Kidney epithelial cell (primary cell): Measurements from ENCODE around the gene SORCS2. TPM values are rescaled to one million over a fixed set of nuclear protein-coding genes. Genes with fewer than 3 reads are reported as not detected.

ENCODE experiments used
- DNase-seq: peaks from one replicate; pipeline ENCODE4 v3.0.0-alpha.2; 2010; ENCODE audit warnings: low read depth
- H3K27me3 ChIP-seq: 2 replicates; pipeline ENCODE4 v1.6.0; 2011; ENCODE audit warnings: low read length; ENCODE audit not compliant: control insufficient read depth, insufficient read depth
- H3K36me3 ChIP-seq: 2 replicates; pipeline ENCODE4 v1.5.1; 2011; ENCODE audit warnings: low read length; ENCODE audit not compliant: control insufficient read depth, insufficient read depth
- H3K4me3 ChIP-seq: 2 replicates; pipeline ENCODE4 v1.5.1; 2011; ENCODE audit warnings: low read depth, mild to moderate bottlenecking, control low read depth, low read length
- total RNA-seq: library from RNA; depleted of rRNA; stranded (reverse); fragments of >200 nt; gene quantifications from 2 replicates; pipeline ENCODE4 v1.2.3, GENCODE V29; 2015
- TF ChIP-seq, protein P1 (sequence below): IDR thresholded peaks from 2 replicates; pipeline ENCODE4 v1.5.1; 2011; ENCODE audit warnings: mild to moderate bottlenecking, moderate library complexity, low read length, control low read depth, inconsistent platforms; ENCODE audit not compliant: insufficient read depth, poor library complexity, severe bottlenecking

Gene SORCS2
- total RNA-seq, 1 donor from 2014 or later = 1.4 TPM

DNA sequence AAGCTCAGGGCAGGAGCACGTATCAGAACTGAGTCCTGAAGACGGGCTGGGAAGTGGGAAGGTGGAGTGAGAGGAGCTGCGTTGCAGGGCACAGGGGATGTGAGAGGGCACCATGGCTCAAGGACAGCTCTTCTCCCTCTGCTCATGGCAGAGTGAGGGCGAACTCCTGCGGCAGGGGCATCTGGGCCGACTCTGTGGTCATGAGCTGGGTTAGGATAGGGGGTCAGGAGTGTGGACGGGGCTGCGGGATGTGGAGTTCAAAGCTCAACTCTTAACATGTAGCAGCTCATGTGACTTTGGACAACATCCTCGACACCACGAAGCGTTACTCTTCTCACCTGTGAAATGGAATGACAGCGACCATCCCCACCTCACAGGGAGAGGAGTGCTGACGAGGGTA lies 19.4 kb upstream of the SORCS2 start:
- no peak overlapping the region for H3K4me3 ChIP-seq
- peaks cover 3% of the 10 kb centered on the region for H3K27me3 ChIP-seq
- H3K36me3 ChIP-seq = no peaks in the 10 kb centered on the region
- no peak for DNase-seq
- TF ChIP-seq, protein P1, sequence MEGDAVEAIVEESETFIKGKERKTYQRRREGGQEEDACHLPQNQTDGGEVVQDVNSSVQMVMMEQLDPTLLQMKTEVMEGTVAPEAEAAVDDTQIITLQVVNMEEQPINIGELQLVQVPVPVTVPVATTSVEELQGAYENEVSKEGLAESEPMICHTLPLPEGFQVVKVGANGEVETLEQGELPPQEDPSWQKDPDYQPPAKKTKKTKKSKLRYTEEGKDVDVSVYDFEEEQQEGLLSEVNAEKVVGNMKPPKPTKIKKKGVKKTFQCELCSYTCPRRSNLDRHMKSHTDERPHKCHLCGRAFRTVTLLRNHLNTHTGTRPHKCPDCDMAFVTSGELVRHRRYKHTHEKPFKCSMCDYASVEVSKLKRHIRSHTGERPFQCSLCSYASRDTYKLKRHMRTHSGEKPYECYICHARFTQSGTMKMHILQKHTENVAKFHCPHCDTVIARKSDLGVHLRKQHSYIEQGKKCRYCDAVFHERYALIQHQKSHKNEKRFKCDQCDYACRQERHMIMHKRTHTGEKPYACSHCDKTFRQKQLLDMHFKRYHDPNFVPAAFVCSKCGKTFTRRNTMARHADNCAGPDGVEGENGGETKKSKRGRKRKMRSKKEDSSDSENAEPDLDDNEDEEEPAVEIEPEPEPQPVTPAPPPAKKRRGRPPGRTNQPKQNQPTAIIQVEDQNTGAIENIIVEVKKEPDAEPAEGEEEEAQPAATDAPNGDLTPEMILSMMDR = no peak

DNA sequence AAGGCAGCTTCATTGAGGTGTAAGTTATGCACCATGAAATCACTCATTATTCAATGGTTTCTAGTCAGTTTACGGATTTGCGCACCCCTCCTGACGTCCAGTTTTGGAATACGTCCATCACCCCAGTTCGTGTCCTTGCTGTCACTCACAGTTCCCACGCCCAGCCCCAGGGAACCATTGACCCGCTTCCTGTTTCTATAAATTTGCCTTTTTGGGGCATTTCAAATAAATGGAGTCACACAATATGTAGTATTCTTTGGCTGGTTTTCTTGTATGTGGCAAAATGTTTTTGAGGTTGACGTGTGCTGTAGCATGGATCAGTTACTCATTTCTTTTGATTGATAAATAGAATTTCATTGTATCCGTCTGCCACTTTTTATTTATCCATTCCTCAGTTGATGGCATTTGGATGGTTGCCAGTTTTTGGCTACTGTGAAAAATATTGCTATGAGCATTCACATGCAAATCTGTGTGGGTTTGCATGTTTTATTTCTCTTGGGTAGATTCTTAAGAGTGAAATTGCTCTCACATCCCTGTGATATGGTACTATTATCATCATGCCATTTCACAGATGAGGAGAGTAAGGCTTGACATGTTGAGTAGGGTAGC lies 18.4 kb upstream of the SORCS2 start:
- no peaks in the 10 kb centered on the region for H3K36me3 ChIP-seq
- H3K4me3 ChIP-seq = no peak overlapping the region
- TF ChIP-seq, protein P1 = no peak
- H3K27me3 ChIP-seq = peaks cover 3% of the 10 kb centered on the region
- DNase-seq = no peak

DNA sequence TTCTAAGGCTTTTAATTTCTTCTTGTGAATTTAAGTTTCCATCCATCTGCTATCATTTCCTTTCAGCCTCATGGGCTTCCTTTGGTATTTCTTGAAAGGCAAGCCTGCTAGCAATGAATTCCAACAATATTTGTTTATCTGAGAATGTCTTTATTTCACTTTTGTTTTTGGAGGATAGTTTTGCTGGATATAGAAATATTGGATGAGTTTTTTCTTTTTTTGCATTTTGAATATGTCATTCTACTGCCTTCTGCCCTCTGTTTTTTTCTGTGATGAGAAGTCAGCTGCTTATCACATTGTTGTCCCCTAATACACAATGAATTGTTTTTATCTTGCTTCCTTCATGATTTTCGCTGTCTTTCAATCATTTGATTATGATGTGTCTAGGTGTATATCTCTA lies 13.2 kb upstream of the SORCS2 start:
- Histone ChIP-seq H3K36me3 (no peaks in the 10 kb centered on the region), H3K27me3 (no peaks in the 10 kb centered on the region), H3K4me3 (no peak overlapping the region)
- no peak for DNase-seq
- TF ChIP-seq, protein P1 = no peak

DNA sequence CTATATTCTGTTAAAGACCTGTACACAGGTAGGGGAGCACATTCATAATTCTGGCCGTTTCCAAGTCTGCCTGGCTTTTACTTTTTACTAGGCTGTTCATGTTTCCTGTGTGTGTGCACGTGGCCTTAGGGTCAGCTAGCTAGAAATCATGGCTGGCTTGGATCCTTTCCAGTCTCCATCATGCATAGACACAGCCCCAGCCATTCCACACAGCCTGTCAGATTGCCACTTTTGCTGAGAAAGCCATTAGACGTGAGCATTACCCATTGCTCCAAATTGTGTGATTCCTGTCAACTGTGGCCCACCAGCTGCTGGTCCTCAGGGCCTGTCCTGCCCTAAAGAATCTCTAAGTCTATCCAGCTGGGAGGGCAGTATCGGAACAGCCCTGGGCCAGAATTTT lies 11.4 kb upstream of the SORCS2 start:
- TF ChIP-seq, protein P1 = no peak
- H3K27me3 ChIP-seq = no peaks in the 10 kb centered on the region
- no peaks in the 10 kb centered on the region for H3K36me3 ChIP-seq
- no peak overlapping the region for H3K4me3 ChIP-seq
- no peak for DNase-seq

DNA sequence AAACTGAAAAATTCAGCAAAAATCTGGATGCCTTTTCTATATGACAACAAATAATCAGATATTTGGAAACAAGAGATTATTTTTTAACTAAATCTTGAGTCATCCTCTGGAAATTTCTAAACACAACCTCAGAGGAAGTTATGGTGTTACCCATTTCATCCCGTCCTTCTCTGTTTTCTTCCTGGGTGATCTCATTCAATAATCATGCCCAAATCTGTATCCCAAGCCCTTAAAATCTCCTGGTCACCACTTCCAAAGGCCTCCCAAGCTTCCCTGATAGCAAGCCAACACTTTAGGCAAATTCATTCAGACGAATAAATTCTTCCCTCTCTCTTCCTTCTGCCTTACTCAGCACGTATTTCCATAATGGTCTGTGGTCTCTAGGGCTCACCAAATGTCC lies 9.7 kb upstream of the SORCS2 start:
- no peak for DNase-seq
- Histone ChIP-seq H3K27me3 (peaks cover 7% of the 10 kb centered on the region), H3K4me3 (no peak overlapping the region), H3K36me3 (no peaks in the 10 kb centered on the region)
- TF ChIP-seq, protein P1 = no peak

DNA sequence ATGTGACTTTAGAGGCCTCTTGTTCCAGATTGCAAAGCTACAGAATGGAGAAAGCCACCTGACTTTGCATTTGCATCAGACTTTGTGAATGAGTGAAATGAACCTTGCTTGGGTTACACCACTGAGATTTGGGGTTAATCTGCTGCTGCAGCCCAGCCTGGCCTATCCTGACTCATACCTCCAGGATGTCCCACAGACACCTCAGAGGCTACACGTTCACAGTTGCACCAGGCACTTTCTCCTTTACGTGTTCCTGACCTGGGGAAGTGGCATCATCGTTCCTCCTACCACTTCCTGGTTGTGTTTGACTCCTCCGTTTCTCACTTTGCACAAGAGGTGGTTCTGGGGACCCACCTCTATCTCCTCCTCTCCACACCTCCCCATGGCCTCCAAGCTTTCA lies 9.2 kb upstream of the SORCS2 start:
- no peak overlapping the region for H3K4me3 ChIP-seq
- TF ChIP-seq, protein P1 = no peak
- no peak for DNase-seq
- H3K27me3 ChIP-seq = peaks cover 12% of the 10 kb centered on the region
- no peaks in the 10 kb centered on the region for H3K36me3 ChIP-seq
